Fibroblast of villous mesenchyme (primary cell): ENCODE results near the gene PLXNA4. TPM values are rescaled to one million over a fixed set of nuclear protein-coding genes. Genes with fewer than 3 reads are reported as not detected.

ENCODE experiments used
- DNase-seq: peaks from one replicate; pipeline ENCODE4 v3.0.0-alpha.2; 2010; ENCODE audit warnings: low read depth
- H3K4me3 ChIP-seq: 2 replicates; pipeline ENCODE4 v1.5.1; 2011; ENCODE audit warnings: low read depth, mild to moderate bottlenecking, low read length
- CTCF ChIP-seq: IDR thresholded peaks from 2 replicates; pipeline ENCODE4 v1.5.1; 2012; ENCODE audit warnings: low read depth, mild to moderate bottlenecking, low read length; ENCODE audit not compliant: insufficient read depth
- total RNA-seq: library from RNA; depleted of rRNA; stranded (reverse); fragments of >200 nt; gene quantifications from 2 replicates; pipeline ENCODE4 v1.2.3, GENCODE V29; 2012

Gene PLXNA4
- total RNA-seq, 1 donor: not detected

- no peak overlapping the region for H3K4me3 ChIP-seq
- TF ChIP-seq CTCF: no peak
- no peak for DNase-seq
Measured at GRCh38 chr7:132263151-132263550, 313.1 kb downstream of the PLXNA4 start.

GRCh38 chr7:132262160-132262470 lies 314.2 kb downstream of the PLXNA4 start:
- no peak for DNase-seq
- TF ChIP-seq CTCF: no peak
- no peak overlapping the region for H3K4me3 ChIP-seq

GRCh38 chr7:132261327-132262159 lies 314.7 kb downstream of the PLXNA4 start:
- DNase-seq: no peak
- TF ChIP-seq CTCF: no peak
- no peak overlapping the region for H3K4me3 ChIP-seq

- TF ChIP-seq CTCF: no peak
- no peak overlapping the region for H3K4me3 ChIP-seq
- DNase-seq: no peak
Measured at GRCh38 chr7:132258231-132258630, 318.0 kb downstream of the PLXNA4 start.

GRCh38 chr7:132257253-132257652 lies 319.0 kb downstream of the PLXNA4 start:
- no peak for TF ChIP-seq CTCF
- DNase-seq: no peak
- no peak overlapping the region for H3K4me3 ChIP-seq

GRCh38 chr7:132256721-132257212 lies 319.5 kb downstream of the PLXNA4 start:
- H3K4me3 ChIP-seq: no peak overlapping the region
- no peak for TF ChIP-seq CTCF
- DNase-seq: no peak

GRCh38 chr7:132255898-132256297 lies 320.4 kb downstream of the PLXNA4 start:
- DNase-seq: no peak
- H3K4me3 ChIP-seq: no peak overlapping the region
- no peak for TF ChIP-seq CTCF
